Right lobe of liver (tissue), 4 donors: ENCODE measurements around the gene NTMT1.

Experiments
- POLR2A ChIP-seq: fragments of 450-650 bp; IDR thresholded peaks from one replicate; pipeline ENCODE4 v1.6.1; 2017; ENCODE audit warnings: antibody characterized with exemption, mild to moderate bottlenecking
- TF ChIP-seq, protein P1 (sequence below), 4 donors: fragments of 200-600 bp in 3 of 4; fragments of 450-650 bp in 1 of 4; IDR thresholded peaks; one replicate each; pipeline versions ENCODE4 v1.5.1 to v1.8.0; 2016 to 2022; ENCODE audit warnings: antibody characterized with exemption in 4 of 4, mild to moderate bottlenecking in 2 of 4
- donor health status: DM: no; HTN: no; CAD: no.
- donor health status: DM: no; HTN: no; CAD: no.
- donor health status: DM: no; HTN: yes; CAD: no.

DNA sequence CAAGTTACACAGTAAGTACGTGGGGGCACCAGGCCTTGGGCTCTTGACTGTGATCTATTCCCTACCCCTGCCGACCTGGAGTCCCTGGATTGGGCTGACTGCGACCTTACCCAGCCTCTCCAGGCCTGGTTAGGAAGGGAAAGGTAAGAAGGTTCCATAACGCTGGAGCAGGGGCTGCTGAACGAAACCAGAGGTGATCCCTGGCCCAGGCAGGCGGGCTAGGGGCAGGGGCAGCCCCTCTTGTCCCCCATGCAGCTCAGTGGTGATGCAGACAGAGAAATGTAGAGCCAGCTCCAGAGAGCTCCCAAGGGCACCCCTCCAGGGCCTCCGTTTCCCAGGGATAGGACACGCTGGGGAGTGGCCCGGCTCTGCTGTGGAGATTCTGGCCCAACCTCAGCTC, 53.6 kb downstream of the NTMT1 start:
- TF ChIP-seq, protein P1, sequence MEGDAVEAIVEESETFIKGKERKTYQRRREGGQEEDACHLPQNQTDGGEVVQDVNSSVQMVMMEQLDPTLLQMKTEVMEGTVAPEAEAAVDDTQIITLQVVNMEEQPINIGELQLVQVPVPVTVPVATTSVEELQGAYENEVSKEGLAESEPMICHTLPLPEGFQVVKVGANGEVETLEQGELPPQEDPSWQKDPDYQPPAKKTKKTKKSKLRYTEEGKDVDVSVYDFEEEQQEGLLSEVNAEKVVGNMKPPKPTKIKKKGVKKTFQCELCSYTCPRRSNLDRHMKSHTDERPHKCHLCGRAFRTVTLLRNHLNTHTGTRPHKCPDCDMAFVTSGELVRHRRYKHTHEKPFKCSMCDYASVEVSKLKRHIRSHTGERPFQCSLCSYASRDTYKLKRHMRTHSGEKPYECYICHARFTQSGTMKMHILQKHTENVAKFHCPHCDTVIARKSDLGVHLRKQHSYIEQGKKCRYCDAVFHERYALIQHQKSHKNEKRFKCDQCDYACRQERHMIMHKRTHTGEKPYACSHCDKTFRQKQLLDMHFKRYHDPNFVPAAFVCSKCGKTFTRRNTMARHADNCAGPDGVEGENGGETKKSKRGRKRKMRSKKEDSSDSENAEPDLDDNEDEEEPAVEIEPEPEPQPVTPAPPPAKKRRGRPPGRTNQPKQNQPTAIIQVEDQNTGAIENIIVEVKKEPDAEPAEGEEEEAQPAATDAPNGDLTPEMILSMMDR (IDR thresholded peaks at IDR 0.05) = no peak
- no peak for TF ChIP-seq POLR2A
